ENCODE measurements around the gene CCNF. TPM values are rescaled to one million over a fixed set of nuclear protein-coding genes. Genes with fewer than 3 reads are reported as not detected.
A peak's percentile ranks its signal among the peaks of the same experiment; 100 is the strongest.

CCNF gene
- total and polyA plus RNA-seq, 11 donors: 0.38 to 6.0 (median 1.6) TPM

DNA sequence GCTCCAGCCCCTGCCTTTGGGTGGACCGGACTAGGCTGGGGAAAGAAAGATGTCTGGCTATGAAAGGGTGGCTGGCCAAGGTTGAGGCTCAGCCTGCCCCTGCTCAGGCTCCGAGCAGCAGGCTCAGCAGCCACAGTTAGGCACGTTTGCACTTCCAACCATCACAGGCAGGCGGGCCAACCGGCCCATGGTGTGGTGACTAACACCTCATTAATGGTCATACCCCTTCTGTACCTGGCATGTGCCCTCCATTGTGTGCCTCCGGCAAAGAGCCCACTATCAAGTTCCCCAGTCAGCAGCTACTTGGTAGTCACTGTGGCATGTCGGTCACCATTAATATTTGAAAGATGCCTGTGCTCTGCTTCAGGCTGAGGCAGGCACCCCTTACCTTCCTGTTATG is 52.4 kb downstream of the CCNF start:
- ATAC-seq (no peak), DNase-seq (no peak)
- H3K9me3 ChIP-seq: no peaks in the 10 kb centered on the region
- WGBS, 4 donors: 73 to 96% (median 78%) methylated on average over 5 to 7 of the region's 7 CpGs
- H3K4me3 ChIP-seq: no peak overlapping the region
- H3K27ac ChIP-seq: no peak overlapping the region
- intact Hi-C loops (cut with DNase I): loop anchor here in 1 of 10 donors (5.0 kb wide), 1 partner anchor 49 kb away; no protein-coding TSS in a partner anchor
- TF ChIP-seq POLR2A (IDR thresholded peaks at IDR 0.05): no peak
- TF ChIP-seq, protein P1, sequence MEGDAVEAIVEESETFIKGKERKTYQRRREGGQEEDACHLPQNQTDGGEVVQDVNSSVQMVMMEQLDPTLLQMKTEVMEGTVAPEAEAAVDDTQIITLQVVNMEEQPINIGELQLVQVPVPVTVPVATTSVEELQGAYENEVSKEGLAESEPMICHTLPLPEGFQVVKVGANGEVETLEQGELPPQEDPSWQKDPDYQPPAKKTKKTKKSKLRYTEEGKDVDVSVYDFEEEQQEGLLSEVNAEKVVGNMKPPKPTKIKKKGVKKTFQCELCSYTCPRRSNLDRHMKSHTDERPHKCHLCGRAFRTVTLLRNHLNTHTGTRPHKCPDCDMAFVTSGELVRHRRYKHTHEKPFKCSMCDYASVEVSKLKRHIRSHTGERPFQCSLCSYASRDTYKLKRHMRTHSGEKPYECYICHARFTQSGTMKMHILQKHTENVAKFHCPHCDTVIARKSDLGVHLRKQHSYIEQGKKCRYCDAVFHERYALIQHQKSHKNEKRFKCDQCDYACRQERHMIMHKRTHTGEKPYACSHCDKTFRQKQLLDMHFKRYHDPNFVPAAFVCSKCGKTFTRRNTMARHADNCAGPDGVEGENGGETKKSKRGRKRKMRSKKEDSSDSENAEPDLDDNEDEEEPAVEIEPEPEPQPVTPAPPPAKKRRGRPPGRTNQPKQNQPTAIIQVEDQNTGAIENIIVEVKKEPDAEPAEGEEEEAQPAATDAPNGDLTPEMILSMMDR (IDR thresholded peaks at IDR 0.05): no peak
- H3K4me1 ChIP-seq: peaks cover 0 to 30% (median 18%) of the 10 kb centered on the region in 12 donors
- H3K27me3 ChIP-seq: no peaks in the 10 kb centered on the region
- H3K36me3 ChIP-seq: no peaks in the 10 kb centered on the region

DNA sequence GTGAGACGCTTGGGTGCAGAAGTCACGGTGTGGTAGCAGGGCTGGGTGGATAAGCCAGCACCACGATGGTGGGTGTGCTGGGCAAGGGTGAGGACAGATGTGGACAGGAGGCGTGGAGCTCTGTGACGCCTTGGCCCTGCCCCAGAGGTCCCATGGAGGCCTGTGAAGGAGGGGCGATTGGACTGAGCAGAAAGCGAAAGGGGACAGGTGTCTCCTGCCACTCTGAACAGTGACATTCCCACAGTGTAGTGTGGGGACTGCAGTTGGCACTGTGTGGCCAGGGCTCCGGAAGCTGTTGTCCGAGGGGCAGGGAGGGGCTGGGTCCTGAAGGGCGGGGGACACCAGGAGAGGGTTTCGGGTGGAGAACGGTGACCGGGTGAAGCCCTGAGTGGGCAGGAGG is 53.0 kb downstream of the CCNF start:
- no peak for ATAC-seq
- H3K4me1 ChIP-seq: peaks cover 0 to 35% (median 22%) of the 10 kb centered on the region in 12 donors
- no peaks in the 10 kb centered on the region for H3K36me3 ChIP-seq
- H3K27ac ChIP-seq: peak overlapping the region in 2 of 12 donors; percentile 15 to 82
- H3K9me3 ChIP-seq: no peaks in the 10 kb centered on the region
- TF ChIP-seq POLR2A (IDR thresholded peaks at IDR 0.05): no peak
- TF ChIP-seq, protein P1 (IDR thresholded peaks at IDR 0.05): no peak
- intact Hi-C loops (cut with DNase I): loop anchor here in 1 of 10 donors (5.0 kb wide), 1 partner anchor 50 kb away; no protein-coding TSS in a partner anchor
- 74 to 80% (median 76%) methylated on average over 13 of the region's 13 CpGs for WGBS, 4 donors
- DNase-seq: peak in 1 of 5 donors; percentile 27
- no peaks in the 10 kb centered on the region for H3K27me3 ChIP-seq
- no peak overlapping the region for H3K4me3 ChIP-seq

DNA sequence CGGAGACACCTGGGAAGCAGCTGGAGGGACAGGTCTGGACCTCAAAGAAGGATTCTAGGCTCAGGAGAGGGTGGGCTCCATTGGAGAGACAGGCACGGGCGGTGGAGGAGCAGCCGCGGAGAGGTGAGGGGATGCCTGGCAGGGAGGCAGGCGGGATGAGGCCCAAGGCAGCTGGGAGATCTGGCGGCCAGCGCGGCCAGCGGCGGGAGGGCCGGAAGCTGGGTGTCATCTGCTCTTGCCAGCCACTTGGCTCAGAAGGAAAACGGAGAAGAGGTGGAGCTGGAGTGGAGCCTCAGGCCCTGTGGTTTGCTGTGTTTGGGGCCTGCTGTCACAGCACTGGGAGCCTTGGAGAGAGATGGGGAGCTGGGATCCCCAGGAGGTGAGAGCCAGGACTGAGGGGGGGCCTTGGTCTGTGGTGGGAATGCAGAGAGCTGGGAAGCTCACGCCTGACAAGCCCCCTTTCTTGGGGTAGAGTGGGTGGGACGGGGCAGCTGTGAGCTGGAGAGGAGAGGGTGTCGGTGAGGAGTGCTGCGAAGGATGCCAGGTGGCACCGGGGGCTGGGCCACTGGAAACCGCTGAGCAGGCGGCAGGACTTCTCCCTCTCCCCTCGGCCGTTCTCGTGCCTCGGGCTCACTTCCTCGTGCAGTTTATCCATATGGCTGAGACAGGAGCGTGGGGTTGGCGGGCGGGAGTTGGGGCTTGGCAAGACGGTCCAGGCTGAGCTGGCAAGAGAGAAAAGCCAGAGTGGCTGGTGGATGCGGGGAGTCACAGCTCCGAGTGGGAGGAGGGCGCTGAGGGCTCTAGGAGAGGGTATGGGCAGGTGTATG is 53.7 kb downstream of the CCNF start:
- intact Hi-C loops (cut with DNase I): loop anchor here in 1 of 10 donors (5.0 kb wide), 1 partner anchor 51 kb away; no protein-coding TSS in a partner anchor
- DNase-seq: peak in 4 of 5 donors; percentile 54 to 69 (median 63)
- no peaks in the 10 kb centered on the region for H3K9me3 ChIP-seq

More for the DNA sequence above, 53.7 kb downstream of the CCNF start:
- peaks cover 0 to 41% (median 23%) of the 10 kb centered on the region in 12 donors for H3K4me1 ChIP-seq
- H3K4me3 ChIP-seq: peak overlapping the region in 3 of 12 donors; percentile 12 to 23 (median 13)
- TF ChIP-seq, protein P1 (IDR thresholded peaks at IDR 0.05): no peak
- TF ChIP-seq POLR2A (IDR thresholded peaks at IDR 0.05): no peak
- 53 to 72% (median 66%) methylated on average over 32 of the region's 32 CpGs for WGBS, 4 donors
- peak in 3 of 4 donors; percentile 40 to 57 (median 43) for ATAC-seq
- H3K27me3 ChIP-seq: no peaks in the 10 kb centered on the region
- H3K36me3 ChIP-seq: no peaks in the 10 kb centered on the region
- H3K27ac ChIP-seq: peak overlapping the region in 6 of 12 donors; percentile 2 to 82 (median 28)

Data from heart left ventricle (tissue), 16 donors.